K562 (cell line): Measurements from ENCODE around the gene LRRC59. TPM values are rescaled to one million over a fixed set of nuclear protein-coding genes. Genes with fewer than 3 reads are reported as not detected.
A peak's percentile ranks its signal among the peaks of the same experiment; 100 is the strongest.

Experiments
- ATAC-seq: fragments of 200-7000 bp; cut with Tn5 transposase; 3 replicates; pipeline ENCODE4 v1.9.1; 2020; ENCODE audit warnings: moderate library complexity
- BruUV-seq: library from RNA; stranded (reverse); fragments of 400-500 nt; replicated peaks from 2 replicates; lab custom pipeline; 2021; lab: Mats Ljungman, UMichigan
- CTCF ChIA-PET: fragments of 300-600 bp; formaldehyde crosslinking; extraction: SDS; loops from one replicate; lab custom pipeline; 2021; ENCODE audit warnings: low intra/inter-chr PET ratio; lab: Yijun Ruan, JAX
- POLR2A ChIA-PET: fragments of 300-600, 350-650 bp; sonication (Branson Sonifier 250); formaldehyde crosslinking; extraction: SDS; loops from one replicate; lab custom pipeline; 2021; ENCODE audit warnings: antibody characterized with exemption, inconsistent platforms; lab: Yijun Ruan, JAX
- DNase-seq, 4 experiments: peaks; one replicate each; pipeline versions ENCODE4 v3.0.0 to v3.0.0-alpha.2; 2011 to 2018; ENCODE audit warnings: low spot score in 3 of 4, mixed read lengths in 3 of 4; ENCODE audit errors: extremely low read depth in 1 of 4
- FAIRE-seq: peaks from 2 replicates; lab custom pipeline; 2011; peaks lifted over from hg19 to GRCh38; lab: Jason Lieb, UNC
- H2AFZ ChIP-seq: 2 replicates; pipeline ENCODE4 v1.6.0; 2011; ENCODE audit warnings: low read depth, low read length, control low read depth, inconsistent platforms
- H3K27ac ChIP-seq: fragments of 200-600 bp; 3 replicates; pipeline ENCODE4 v1.8.0; 2011; ENCODE audit warnings: low read depth, mild to moderate bottlenecking, control low read depth, inconsistent platforms, low read length, moderate library complexity, mixed read lengths; ENCODE audit errors: extremely low read depth
- H3K27me3 ChIP-seq, 2 experiments: fragments of 300-600 bp in 1 of 2; 2 replicates in 1 of 2; 3 replicates in 1 of 2; pipeline versions ENCODE4 v1.6.0 to v1.8.0; 2011; ENCODE audit warnings: inconsistent platforms in 2 of 2, low read length in 2 of 2, mild to moderate bottlenecking in 1 of 2, mixed read lengths in 1 of 2, moderate library complexity in 1 of 2; ENCODE audit not compliant: control insufficient read depth in 2 of 2, insufficient read depth in 2 of 2
- H3K36me3 ChIP-seq: fragments of 300-600 bp; 3 replicates; pipeline ENCODE4 v1.8.0; 2011; ENCODE audit warnings: mild to moderate bottlenecking, low read length, inconsistent platforms; ENCODE audit not compliant: control insufficient read depth, insufficient read depth
- H3K4me1 ChIP-seq, 2 experiments: fragments of 200-600 bp in 1 of 2; replicated peaks in 1 of 2; 2 replicates in 1 of 2; 3 replicates in 1 of 2; pipeline versions ENCODE4 v1.5.1 to v1.8.0; 2011; ENCODE audit warnings: inconsistent platforms in 2 of 2, low read length in 2 of 2, mild to moderate bottlenecking in 1 of 2, mixed read lengths in 1 of 2, moderate library complexity in 1 of 2; ENCODE audit not compliant: control insufficient read depth in 2 of 2, insufficient read depth in 2 of 2
- H3K4me2 ChIP-seq: 2 replicates; pipeline ENCODE4 v1.6.1; 2011; ENCODE audit warnings: low read length, control low read depth, inconsistent platforms, mixed read lengths; ENCODE audit not compliant: insufficient read depth
- H3K4me3 ChIP-seq: fragments of 200-600 bp; sonication (generic), shearing (Covaris generic); 2 replicates; pipeline ENCODE4 v1.5.1; 2016; ENCODE audit warnings: control low read depth, inconsistent platforms
- H3K79me2 ChIP-seq: fragments of 200-600 bp; 3 replicates; pipeline ENCODE4 v1.8.0; 2011; ENCODE audit warnings: low read length, inconsistent platforms; ENCODE audit not compliant: control insufficient read depth, insufficient read depth
- H3K9ac ChIP-seq, 2 experiments: 2 replicates each; pipeline versions ENCODE4 v1.6.0 to v1.6.1; 2011; ENCODE audit warnings: low read depth in 2 of 2, low read length in 2 of 2, control low read depth in 1 of 2, inconsistent platforms in 1 of 2, mild to moderate bottlenecking in 1 of 2, mixed read lengths in 1 of 2; ENCODE audit not compliant: insufficient read depth in 1 of 2
- H3K9me1 ChIP-seq: one replicate; pipeline ENCODE4 v1.6.0; 2011; ENCODE audit warnings: inconsistent platforms, mild to moderate bottlenecking, low read length, moderate library complexity; ENCODE audit not compliant: control insufficient read depth, insufficient read depth
- H3K9me3 ChIP-seq: replicated peaks from 2 replicates; pipeline ENCODE4 v1.5.1; 2011; ENCODE audit warnings: low read depth, low read length, inconsistent platforms; ENCODE audit not compliant: control insufficient read depth, insufficient read depth
- H4K20me1 ChIP-seq: replicated peaks from 2 replicates; pipeline ENCODE4 v1.6.1; 2011; ENCODE audit warnings: low read length, inconsistent platforms, mixed read lengths; ENCODE audit not compliant: control insufficient read depth, insufficient read depth
- RAD21 ChIP-seq, 2 experiments: fragments of 250-450 bp in 1 of 2; fragments of 450-650 bp in 1 of 2; sonication (Bioruptor Pico) in 1 of 2; formaldehyde crosslinking in 1 of 2; IDR thresholded peaks in 1 of 2; conservative IDR thresholded peaks in 1 of 2; 2 replicates each; pipeline versions ENCODE4 v1.4.0 to v1.8.0; 2020 to 2022; ENCODE audit warnings: mild to moderate bottlenecking in 2 of 2, moderate library complexity in 1 of 2
- SAP30 ChIP-seq: fragments of 200-600 bp; sonication (generic); IDR thresholded peaks from 2 replicates; pipeline ENCODE4 v1.6.1; 2012; ENCODE audit warnings: borderline replicate concordance, low read depth, mild to moderate bottlenecking, moderate library complexity, low read length, control low read depth, inconsistent platforms; ENCODE audit not compliant: insufficient read depth, poor library complexity, severe bottlenecking
- ZNF121 ChIP-seq: sonication (generic); formaldehyde crosslinking; conservative IDR thresholded peaks from 2 replicates; pipeline ENCODE4 v1.8.0; 2022; ENCODE audit warnings: missing genetic modification reagents
- ZNF175 ChIP-seq: fragments of 200-800 bp; sonication (Bioruptor generic); IDR thresholded peaks from 2 replicates; pipeline ENCODE4 v1.6.1; 2016; ENCODE audit warnings: low read depth, mild to moderate bottlenecking, missing genetic modification characterization, missing compliant biosample characterization
- ZNF644 ChIP-seq: fragments of 200-800 bp; sonication (Bioruptor generic); IDR thresholded peaks from 2 replicates; pipeline ENCODE4 v1.6.1; 2016; ENCODE audit warnings: low read depth, missing genetic modification characterization, missing compliant biosample characterization
- ZSCAN29 ChIP-seq: fragments of 450-650 bp; IDR thresholded peaks from 2 replicates; pipeline ENCODE4 v1.6.1; 2017
- WGBS: fragments of 100-300 bp; shearing (Covaris generic); methylation state at CpG from one replicate; pipeline ENCODE4 v1.1.6; 2016; ENCODE audit warnings: low coverage, mixed read lengths; ENCODE audit not compliant: insufficient coverage; ENCODE audit errors: missing lambda C conversion rate; 5-methylcytosine and 5-hydroxymethylcytosine counted together
- in situ Hi-C: fragments of 300-500 bp; cut with MboI; formaldehyde crosslinking; loops from 4 replicates; pipeline ENCODE4 v1.15.0; 2018; ENCODE audit warnings: inconsistent platforms, mixed read lengths
- intact Hi-C: fragments of 100-400 bp; cut with micrococcal nuclease; formaldehyde crosslinking; loops from 2 replicates; pipeline ENCODE4 v1.14.2; 2022
- polyA plus RNA-seq, 8 experiments: library from polyadenylated mRNA; depleted of rRNA in 4 of 8; stranded (reverse) in 5 of 8; unstranded in 3 of 8; fragments of >200 nt; fragmentation: Nextera tagmentation in 2 of 8; fragmentation: Illumina TruSeq in 1 of 8; extraction: Ambion mirVana in 2 of 8; extraction: Trizol in 1 of 8; gene quantifications; 2 replicates each; pipeline versions ENCODE4 v1.2.1 to v1.2.3, GENCODE V29; 2011 to 2014; ENCODE audit warnings: inconsistent platforms in 1 of 8, missing spikeins in 1 of 8
- total RNA-seq, 7 experiments: library from RNA; depleted of rRNA in 6 of 7; stranded (reverse); fragments of >200 nt in 6 of 7; fragmentation: Illumina TruSeq in 2 of 7; extraction: Trizol in 2 of 7; gene quantifications; 2 replicates each; pipeline versions ENCODE4 v1.2.1 to v1.2.3, GENCODE V29; 2011 to 2021; ENCODE audit warnings: low replicate concordance in 1 of 7
- TF ChIP-seq, protein P1 (sequence below): sonication (generic); formaldehyde crosslinking; IDR thresholded peaks from 2 replicates; pipeline ENCODE4 v1.8.1; 2022; ENCODE audit warnings: missing genetic modification reagents

LRRC59 gene
- total and polyA plus RNA-seq, 9 of the 15 experiments (the other 6 are each of a cell fraction or from before 2014, with no cell fraction given), result 27.8 to 244 (median 154) TPM

DNA sequence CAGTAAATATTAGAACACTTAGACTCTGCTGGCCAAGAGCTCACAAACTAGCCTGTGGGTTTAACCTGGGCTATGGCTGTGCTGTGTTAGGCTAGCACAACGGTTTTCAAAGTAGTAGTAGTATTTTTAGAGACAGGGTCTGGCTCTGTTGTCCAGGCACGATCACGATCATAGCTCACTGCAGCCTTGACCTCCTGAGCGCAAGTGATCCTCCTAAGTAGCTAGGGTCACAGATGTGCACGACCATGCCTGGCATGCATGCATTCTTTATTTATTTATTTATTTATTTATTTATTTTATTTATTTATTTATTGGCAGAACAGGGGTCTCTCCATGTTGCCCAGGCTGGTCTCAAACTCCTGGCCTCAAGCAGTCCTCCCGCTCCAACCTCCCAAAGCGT lies 34.7 kb downstream of the LRRC59 start:
- TF ChIP-seq ZNF644 (tag) (no peak), RAD21 (CRISPR knock-in tag; conservative IDR thresholded peaks at IDR 0.05 in 1 of 2, IDR thresholded peaks at IDR 0.05 in 1 of 2) (no peak), ZNF121 (CRISPR knock-in tag) (peak; percentile 96), SAP30 (no peak), ZSCAN29 (0 out of 2 replicates have a peak, but pooled peaks have one; percentile 6), ZNF175 (CRISPR knock-in tag) (no peak)
- TF ChIP-seq, protein P1, sequence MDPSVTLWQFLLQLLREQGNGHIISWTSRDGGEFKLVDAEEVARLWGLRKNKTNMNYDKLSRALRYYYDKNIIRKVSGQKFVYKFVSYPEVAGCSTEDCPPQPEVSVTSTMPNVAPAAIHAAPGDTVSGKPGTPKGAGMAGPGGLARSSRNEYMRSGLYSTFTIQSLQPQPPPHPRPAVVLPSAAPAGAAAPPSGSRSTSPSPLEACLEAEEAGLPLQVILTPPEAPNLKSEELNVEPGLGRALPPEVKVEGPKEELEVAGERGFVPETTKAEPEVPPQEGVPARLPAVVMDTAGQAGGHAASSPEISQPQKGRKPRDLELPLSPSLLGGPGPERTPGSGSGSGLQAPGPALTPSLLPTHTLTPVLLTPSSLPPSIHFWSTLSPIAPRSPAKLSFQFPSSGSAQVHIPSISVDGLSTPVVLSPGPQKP (CRISPR knock-in tag), result no peak
- Histone ChIP-seq H3K9me1 (no peaks in the 10 kb centered on the region), H3K9me3 (no peaks in the 10 kb centered on the region), H3K27me3 (no peaks in the 10 kb centered on the region), H3K4me1 (peaks cover 17 to 33% of the 10 kb centered on the region in 2 experiments), H2AFZ (no peak overlapping the region), H3K36me3 (peaks cover 62% of the 10 kb centered on the region; the same call in 2 of the 3 replicates), H3K27ac (peak overlapping the region; percentile 57), H3K79me2 (no peaks in the 10 kb centered on the region; the same call in 2 of the 3 replicates), H3K4me3 (no peak overlapping the region), H4K20me1 (peaks cover 14% of the 10 kb centered on the region), H3K9ac (peak overlapping the region in 1 of 2 experiments; percentile 29; a peak in 1 of 4 replicates), H3K4me2 (peak overlapping the region; percentile 57; the same call in 1 of the 2 replicates)
- intact Hi-C loops (loop anchor here (1.0 kb wide), 1 partner anchor 117 kb away; no protein-coding TSS in a partner anchor), in situ Hi-C loops (no loop called here)
- no peak for DNase-seq
- WGBS, result 68% methylated on average over 7 of the region's 7 CpGs
- ChIA-PET POLR2A (interaction anchor here (0.6 to 3.5 kb wide), 8 partner anchors 9 to 96 kb away, joined by 3 to 22 read pairs (median 6); partner anchors contain the start of gene LRRC59), CTCF (interaction anchor here (0.6 to 2.7 kb wide), 4 partner anchors 90 to 162 kb away, joined by 3 to 17 read pairs (median 4); no protein-coding TSS in a partner anchor)
- no peak for ATAC-seq
- peak; percentile 11 for FAIRE-seq
- BruUV-seq, result no TSS peak
